DND-41 (cell line): ENCODE results near the gene SLC25A1.

Experiments
- ATAC-seq: fragments of 200-7000 bp; cut with Tn5 transposase; 3 replicates; pipeline ENCODE4 v1.9.1; 2021; ENCODE audit warnings: low read depth; ENCODE audit not compliant: insufficient read depth
- DNase-seq: peaks from one replicate; pipeline ENCODE4 v3.0.0-alpha.2; 2020
- H2AFZ ChIP-seq: 2 replicates; pipeline ENCODE4 v1.6.0; 2012; ENCODE audit warnings: low read depth, low read length
- H3K27ac ChIP-seq: 2 replicates; pipeline ENCODE4 v1.5.1; 2012; ENCODE audit warnings: low read length, inconsistent platforms
- H3K27me3 ChIP-seq: fragments of 200-600 bp; sonication (generic); 2 replicates; pipeline ENCODE4 v1.6.0; 2012; ENCODE audit warnings: low read length, mild to moderate bottlenecking, inconsistent platforms; ENCODE audit not compliant: insufficient read depth, poor library complexity
- H3K36me3 ChIP-seq: 2 replicates; pipeline ENCODE4 v1.5.1; 2012; ENCODE audit warnings: low read length, inconsistent platforms; ENCODE audit not compliant: insufficient read depth
- H3K4me1 ChIP-seq: 2 replicates; pipeline ENCODE4 v1.5.1; 2012; ENCODE audit warnings: mild to moderate bottlenecking, low read length; ENCODE audit not compliant: insufficient read depth
- H3K4me2 ChIP-seq: 2 replicates; pipeline ENCODE4 v1.6.0; 2012; ENCODE audit warnings: mild to moderate bottlenecking, moderate library complexity, low read length, inconsistent platforms; ENCODE audit not compliant: insufficient read depth
- H3K4me3 ChIP-seq, 2 experiments: fragments of 200-600 bp in 1 of 2; shearing (Covaris generic) in 1 of 2; 2 replicates each; pipeline ENCODE4 v1.5.1; 2012 to 2016; ENCODE audit warnings: inconsistent platforms in 2 of 2, low read length in 2 of 2, mild to moderate bottlenecking in 2 of 2, low read depth in 1 of 2, moderate library complexity in 1 of 2
- H3K79me2 ChIP-seq: 2 replicates; pipeline ENCODE4 v1.6.0; 2012; ENCODE audit warnings: low read length, inconsistent platforms; ENCODE audit not compliant: insufficient read depth
- H3K9ac ChIP-seq: 2 replicates; pipeline ENCODE4 v1.6.0; 2012; ENCODE audit warnings: low read depth, mild to moderate bottlenecking, inconsistent platforms, low read length, moderate library complexity
- H3K9me3 ChIP-seq: 2 replicates; pipeline ENCODE4 v1.5.1; 2012; ENCODE audit warnings: low read length, moderate library complexity, mild to moderate bottlenecking, inconsistent platforms; ENCODE audit not compliant: insufficient read depth, severe bottlenecking
- H4K20me1 ChIP-seq: 2 replicates; pipeline ENCODE4 v1.6.0; 2012; ENCODE audit warnings: low read length; ENCODE audit not compliant: insufficient read depth
- CTCF ChIP-seq: IDR thresholded peaks from 2 replicates; pipeline ENCODE4 v1.5.1; 2012; ENCODE audit warnings: borderline replicate concordance, low read length, moderate library complexity, mild to moderate bottlenecking; ENCODE audit not compliant: poor library complexity, severe bottlenecking; ENCODE audit errors: extremely low read depth
- EZH2 ChIP-seq: IDR thresholded peaks from 3 replicates; pipeline ENCODE4 v1.6.1; 2012; ENCODE audit warnings: borderline replicate concordance, low read depth, mild to moderate bottlenecking, moderate library complexity, low read length, inconsistent platforms; ENCODE audit not compliant: severe bottlenecking

The SLC25A1 gene

GRCh38 chr22:19149047-19149883 lies 29.3 kb downstream of the SLC25A1 start:
- no peak for ATAC-seq
- Histone ChIP-seq H3K4me3 (no peak overlapping the region), H3K4me1 (peaks cover 6% of the 10 kb centered on the region), H3K36me3 (no peaks in the 10 kb centered on the region), H3K4me2 (no peak overlapping the region), H3K27me3 (no peaks in the 10 kb centered on the region), H4K20me1 (no peaks in the 10 kb centered on the region), H3K79me2 (peaks cover 2% of the 10 kb centered on the region), H3K27ac (no peak overlapping the region), H3K9me3 (no peaks in the 10 kb centered on the region), H3K9ac (no peak overlapping the region), H2AFZ (no peak overlapping the region)
- no peak for DNase-seq
- TF ChIP-seq EZH2 (no peak), CTCF (no peak)

- H3K79me2 ChIP-seq: peaks cover 10% of the 10 kb centered on the region
- no peak for ATAC-seq
- H2AFZ ChIP-seq: no peak overlapping the region
- DNase-seq: no peak
- no peak overlapping the region for H3K27ac ChIP-seq
- H3K4me3 ChIP-seq: no peak overlapping the region
- no peaks in the 10 kb centered on the region for H3K9me3 ChIP-seq
- H3K9ac ChIP-seq: no peak overlapping the region
- H3K27me3 ChIP-seq: no peaks in the 10 kb centered on the region
- H3K4me1 ChIP-seq: peaks cover 10% of the 10 kb centered on the region
- no peaks in the 10 kb centered on the region; the same call in 1 of the 2 replicates for H4K20me1 ChIP-seq
- no peak for TF ChIP-seq CTCF
- TF ChIP-seq EZH2: no peak
- no peaks in the 10 kb centered on the region for H3K36me3 ChIP-seq
- no peak overlapping the region for H3K4me2 ChIP-seq
These were observed 30.0 kb downstream of the SLC25A1 start for GRCh38 chr22:19148417-19149046.

- no peaks in the 10 kb centered on the region for H3K27me3 ChIP-seq
- H3K4me3 ChIP-seq: no peak overlapping the region
- H3K4me1 ChIP-seq: peaks cover 19% of the 10 kb centered on the region
- no peak overlapping the region for H3K27ac ChIP-seq
- H3K9ac ChIP-seq: no peak overlapping the region
- H4K20me1 ChIP-seq: peaks cover 3% of the 10 kb centered on the region
- no peaks in the 10 kb centered on the region for H3K9me3 ChIP-seq
- TF ChIP-seq CTCF (no peak), EZH2 (no peak)
- no peak for DNase-seq
- H2AFZ ChIP-seq: no peak overlapping the region
- no peak for ATAC-seq
- peaks cover 5% of the 10 kb centered on the region for H3K36me3 ChIP-seq
- no peak overlapping the region for H3K4me2 ChIP-seq
- H3K79me2 ChIP-seq: peaks cover 21% of the 10 kb centered on the region
These were observed 31.2 kb downstream of the SLC25A1 start for GRCh38 chr22:19147195-19147780.
